Measurements from ENCODE around the gene GRK5.

GRK5 gene

GRCh38 chr10:119468542-119469324, 261.4 kb downstream of the GRK5 start:
- DNase-seq = no peak

DNA sequence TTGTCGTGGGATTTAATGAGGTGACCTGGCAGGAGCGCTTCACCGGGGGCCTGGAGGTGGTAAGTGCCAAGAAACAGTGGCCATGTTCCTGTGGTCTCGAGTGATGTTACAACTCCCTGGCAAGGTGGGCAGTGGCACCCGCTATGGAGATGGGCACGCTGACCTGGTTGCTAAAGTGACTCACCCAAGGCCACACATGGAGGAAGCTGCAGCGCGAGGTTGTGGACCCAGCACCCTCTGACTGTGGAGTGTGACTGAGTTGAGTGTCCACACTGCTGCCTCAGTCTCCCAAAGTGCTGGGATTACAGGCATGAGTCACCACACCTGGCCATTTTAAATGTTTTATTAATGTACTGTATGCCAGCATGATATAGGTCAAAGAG, 261.9 kb downstream of the GRK5 start:
- no peak for DNase-seq

- no peak for DNase-seq
Observed at GRCh38 chr10:119469846-119470245, 262.5 kb downstream of the GRK5 start.

DNA sequence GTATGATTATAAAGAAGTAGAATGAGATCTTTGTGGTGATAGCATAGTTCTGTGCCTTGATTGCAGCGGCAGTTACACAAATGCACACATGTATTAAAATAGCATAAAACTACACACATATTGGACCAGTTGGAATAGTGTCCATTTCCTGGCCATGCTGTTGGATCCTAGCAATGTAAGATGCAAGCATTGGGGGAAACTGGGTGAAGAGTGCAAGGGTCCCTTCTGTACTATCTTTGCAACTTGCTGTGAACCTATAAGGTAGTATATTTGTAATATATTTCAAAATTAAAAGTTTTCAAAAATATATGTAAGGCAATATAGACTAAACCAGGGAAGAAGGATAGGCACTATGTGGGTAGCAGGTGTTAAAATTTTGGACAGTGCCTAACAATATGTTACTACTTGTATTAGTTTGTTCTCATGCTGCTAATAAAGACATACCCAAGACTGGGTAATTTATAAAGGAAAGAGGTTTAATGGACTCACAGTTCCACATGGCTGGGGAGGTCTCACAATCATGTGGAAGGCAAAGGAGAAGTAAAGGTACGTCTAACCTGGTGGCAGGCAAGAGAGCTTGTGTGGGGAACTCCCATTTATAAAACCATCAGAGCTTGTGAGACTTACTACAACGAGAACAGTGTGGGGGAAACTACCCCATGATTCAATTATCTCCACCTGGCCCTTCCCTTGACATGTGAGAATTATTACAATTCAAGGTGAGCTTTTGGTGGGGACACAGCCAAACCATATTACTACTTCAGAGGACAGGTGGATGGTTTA, 263.7 kb downstream of the GRK5 start:
- DNase-seq = no peak

- no peak for DNase-seq
Observed at GRCh38 chr10:119473771-119474170, 266.4 kb downstream of the GRK5 start.

- no peak for DNase-seq
Observed at GRCh38 chr10:119474606-119475005, 267.2 kb downstream of the GRK5 start.

DNA sequence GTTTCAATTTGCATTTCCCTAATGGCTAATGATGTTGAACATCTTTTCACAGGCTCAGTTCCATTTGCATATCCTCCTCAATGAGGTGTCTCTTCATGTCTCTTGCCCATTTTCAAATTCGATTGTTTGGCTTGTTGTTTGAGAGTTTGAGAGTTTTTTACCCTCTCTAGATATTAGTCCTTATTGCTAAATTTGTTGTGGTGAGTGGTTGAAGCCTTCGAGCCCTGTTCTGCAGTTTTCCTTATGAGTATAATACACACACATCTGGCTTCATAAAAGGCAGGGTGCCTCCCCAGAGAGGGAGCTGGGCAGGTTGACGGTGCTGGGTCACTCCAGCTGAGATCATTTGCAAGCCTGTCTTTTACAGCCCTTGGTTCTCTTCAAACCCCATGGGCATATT, 270.1 kb downstream of the GRK5 start:
- no peak for DNase-seq

DNA sequence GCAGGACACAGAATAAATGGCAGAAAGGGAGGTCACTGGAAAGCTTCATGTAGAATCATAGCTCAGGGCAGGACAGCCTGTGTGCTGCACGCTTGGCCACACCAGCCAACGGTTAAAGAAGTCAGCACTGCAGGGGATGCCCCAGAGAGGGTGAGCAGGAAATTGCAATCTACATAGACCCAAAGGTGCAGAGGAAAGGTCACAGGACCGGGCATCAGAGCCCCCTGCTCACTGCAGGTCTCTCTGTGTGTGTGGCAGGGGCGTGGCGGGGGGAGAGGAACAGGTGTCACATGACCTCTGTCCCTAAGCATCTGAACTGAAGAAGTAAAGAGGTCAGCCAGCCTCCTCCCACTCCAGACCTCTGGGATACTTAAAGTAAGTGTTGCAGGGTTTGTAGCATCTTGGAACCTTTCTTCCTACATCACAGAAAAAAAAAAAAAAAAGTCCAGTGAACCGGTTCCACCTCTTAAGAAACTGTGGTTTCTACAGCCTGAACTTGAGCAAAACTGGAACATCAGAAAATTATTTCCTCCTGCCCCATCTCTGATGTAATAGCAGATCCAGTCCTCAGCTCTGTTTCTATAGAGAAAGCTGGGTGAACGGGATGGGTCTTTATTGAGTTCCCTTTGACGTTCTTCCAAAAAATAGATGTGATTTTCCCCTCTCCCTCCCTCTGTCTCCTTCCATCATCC, 270.9 kb downstream of the GRK5 start:
- DNase-seq = no peak

DNA sequence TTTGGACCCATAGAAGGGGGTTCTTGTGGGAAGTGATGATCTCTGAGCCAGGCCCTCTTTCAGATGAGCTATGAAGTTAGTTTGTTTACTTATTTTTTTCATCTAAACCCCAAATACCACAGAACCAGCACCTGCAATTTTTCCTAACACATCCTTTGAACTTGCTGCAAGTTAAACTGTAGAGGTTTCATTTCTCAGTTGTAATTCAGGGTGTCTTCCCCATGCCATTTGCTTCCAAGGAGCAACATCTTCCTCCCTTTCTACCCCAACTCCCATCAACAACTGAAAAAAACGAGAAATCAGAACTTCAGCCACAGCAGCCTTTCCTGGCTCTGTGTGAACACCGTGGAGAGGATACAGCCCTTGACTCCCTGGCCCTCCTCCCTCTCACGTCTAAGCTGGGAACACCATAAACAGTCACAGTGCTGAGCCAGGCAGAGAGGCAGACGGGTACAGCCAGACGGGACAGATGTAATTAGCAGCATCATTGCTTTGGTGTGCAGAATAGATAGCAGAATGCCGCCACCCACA, 271.5 kb downstream of the GRK5 start:
- no peak for DNase-seq

DNA sequence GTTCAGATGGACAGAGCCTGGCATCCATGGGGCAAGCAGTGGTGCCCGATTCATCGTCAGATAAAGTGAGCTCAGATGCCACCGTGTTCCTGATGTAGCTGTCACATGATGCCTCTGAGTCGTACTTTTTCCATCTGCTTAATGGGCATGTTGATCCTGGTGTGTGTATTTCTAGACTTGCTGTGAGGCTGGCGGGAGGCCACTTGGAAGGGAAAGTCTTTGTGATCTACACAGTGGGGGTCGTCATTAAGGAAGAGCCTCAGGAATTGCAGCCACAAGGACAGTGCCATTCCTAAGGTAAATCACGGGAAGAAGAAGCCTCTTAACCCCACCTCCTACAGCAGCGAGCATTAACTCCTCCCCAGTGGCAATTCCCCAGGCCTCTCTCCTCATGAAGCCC, 272.2 kb downstream of the GRK5 start:
- DNase-seq = no peak

DNA sequence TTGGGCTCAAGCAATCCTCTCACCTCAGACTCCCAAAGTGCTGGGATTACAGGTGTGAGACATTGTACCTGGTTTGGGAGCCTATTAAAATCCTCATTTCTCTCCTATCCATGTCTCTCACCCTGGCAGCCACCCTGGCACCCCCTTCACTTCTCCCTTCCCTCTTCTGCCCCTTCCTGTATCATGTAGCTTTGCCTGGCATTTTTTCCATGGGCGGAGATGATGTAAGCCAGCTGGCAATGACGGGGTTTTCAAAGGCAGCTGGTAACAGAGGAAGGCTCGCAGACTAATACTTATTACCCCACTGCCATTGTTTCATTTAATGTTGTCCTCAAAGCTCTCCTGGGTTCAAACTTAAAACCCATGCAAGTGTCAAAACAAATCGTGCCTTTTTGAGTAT, 273.3 kb downstream of the GRK5 start:
- DNase-seq = no peak

- no peak for DNase-seq
Observed at GRCh38 chr10:119481781-119482426, 274.5 kb downstream of the GRK5 start.

DNA sequence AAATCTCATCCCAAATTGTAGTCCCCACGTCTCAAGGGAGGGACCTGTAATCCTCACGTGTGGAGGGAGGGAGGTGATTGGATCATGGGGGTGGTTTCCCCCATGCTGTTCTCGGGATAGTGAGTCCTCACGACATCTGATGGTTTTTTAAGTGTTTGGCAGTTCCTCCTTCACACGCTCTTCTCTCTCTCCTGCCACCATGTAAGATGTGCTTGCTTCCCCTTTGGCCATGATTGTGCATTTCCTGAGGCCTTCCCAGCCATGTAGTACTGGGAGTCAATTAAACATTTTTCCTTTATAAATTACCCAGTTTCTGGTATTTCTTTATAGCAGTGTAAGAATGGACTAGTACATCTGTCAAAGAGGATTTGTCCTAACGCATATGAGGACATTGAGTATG, 275.6 kb downstream of the GRK5 start:
- no peak for DNase-seq

DNA sequence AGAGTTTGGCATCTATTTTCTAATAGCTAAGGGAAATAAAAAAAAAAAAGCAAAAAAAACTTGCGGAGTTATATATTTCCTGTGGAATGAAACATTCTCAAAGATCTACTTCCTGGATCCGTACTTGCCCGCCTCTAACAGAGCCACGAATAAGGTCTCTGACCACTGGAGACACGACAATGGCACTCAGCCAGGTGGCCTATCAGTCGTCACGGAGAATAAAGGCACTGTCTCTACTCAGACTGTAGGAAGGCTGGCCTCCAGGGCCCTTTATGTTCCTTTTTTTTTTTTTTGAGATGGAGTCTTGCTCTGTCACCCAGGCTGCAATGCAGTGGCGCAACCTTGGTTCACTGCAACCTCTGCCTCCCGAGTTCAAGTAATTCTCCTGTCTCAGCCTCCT, 276.5 kb downstream of the GRK5 start:
- no peak for DNase-seq

DNA sequence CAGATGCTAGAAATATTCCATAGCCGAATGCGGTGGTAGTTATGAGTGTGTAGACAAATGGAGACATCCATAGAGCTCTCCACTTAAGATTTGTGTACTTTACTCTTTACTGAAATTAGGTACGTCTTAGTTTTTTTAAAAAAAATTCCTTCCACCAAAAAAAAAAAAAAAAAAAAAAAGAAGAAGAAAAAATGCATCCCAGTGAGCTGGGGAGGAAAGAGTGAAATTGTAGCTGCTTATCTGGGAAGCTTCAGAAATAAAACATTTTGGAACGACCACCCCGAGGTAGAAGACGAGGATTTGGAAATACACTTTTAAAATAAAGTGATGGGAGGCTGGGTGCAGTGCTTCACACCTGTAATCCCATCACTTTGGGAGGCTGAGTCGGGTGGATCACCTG, 281.3 kb downstream of the GRK5 start:
- no peak for DNase-seq

- no peak for DNase-seq
Observed at GRCh38 chr10:119489991-119490326, 282.6 kb downstream of the GRK5 start.

DNA sequence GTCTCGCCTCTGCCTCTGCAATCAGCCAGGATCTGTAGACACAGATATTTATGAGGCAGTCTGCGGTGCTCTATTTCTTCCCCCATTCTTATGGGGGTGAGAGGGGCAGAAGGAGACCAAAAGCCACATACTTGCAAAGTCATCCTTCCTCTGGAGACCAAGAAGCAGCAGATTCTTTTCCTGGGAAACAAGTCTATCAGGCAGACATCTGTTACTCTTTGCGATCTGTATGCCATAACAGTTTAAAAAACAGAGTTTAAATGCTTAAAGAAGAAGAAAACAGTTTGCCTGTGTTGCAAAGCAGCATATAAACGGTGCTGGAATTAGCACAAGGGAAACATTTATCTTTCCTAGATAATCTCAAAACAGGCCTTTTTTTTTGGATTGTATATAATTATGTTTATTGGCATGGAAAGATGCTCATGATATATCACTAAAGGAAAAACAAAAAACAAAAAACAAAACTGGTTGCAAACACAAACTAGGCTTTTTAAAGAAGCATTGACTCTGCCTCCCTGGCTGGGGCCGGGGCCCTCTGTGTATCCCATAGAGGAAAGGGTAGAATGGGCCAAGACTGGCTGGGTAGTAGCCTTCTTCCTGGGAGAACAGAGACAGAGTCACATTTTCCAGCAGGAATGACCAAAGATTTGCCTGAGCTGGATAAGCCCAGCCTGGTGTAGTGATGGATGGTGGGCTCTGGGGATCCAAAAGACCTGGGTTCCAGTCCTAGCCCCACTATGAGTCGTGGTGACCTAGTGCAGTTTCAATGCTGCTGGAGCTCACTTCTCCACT, 284.8 kb downstream of the GRK5 start:
- DNase-seq = no peak

- no peak for DNase-seq
Observed at GRCh38 chr10:119493155-119493554, 285.8 kb downstream of the GRK5 start.

- no peak for DNase-seq
Observed at GRCh38 chr10:119494236-119495020, 287.1 kb downstream of the GRK5 start.

GRCh38 chr10:119495021-119495505, 287.7 kb downstream of the GRK5 start:
- DNase-seq = no peak

- DNase-seq = no peak
Observed at GRCh38 chr10:119495545-119495944, 288.2 kb downstream of the GRK5 start.

Data from activated naive CD4-positive, alpha-beta T cell (primary cell).